ENCODE results near the gene RDH16.

RDH16 gene

GRCh38 chr12:56933826-56934625 lies 23.4 kb downstream of the RDH16 start, which contains the start of gene SDR9C7:
Gene SDR9C7, minus strand, starts transcription at chr12:56934408. Its CDS starts 147 bp downstream, at chr12:56934261.
- Histone ChIP-seq H3K9me3 (ENCODE audit: insufficient read depth, low read depth, low read length) (no peaks in the 10 kb centered on the region), H3K4me1 (ENCODE audit: insufficient read depth, low read length, poor library complexity, severe bottlenecking) (peaks cover 17% of the 10 kb centered on the region), H2AFZ (ENCODE audit: low read length) (no peak within 1 kb of the TSS), H3K79me2 (ENCODE audit: insufficient read depth, low read length) (no peaks in the 10 kb centered on the region), H3K9me2 (replicated peaks; ENCODE audit: low read depth, low read length) (no peaks in the 10 kb centered on the region), H3K4me2 (ENCODE audit: low read depth, low read length, poor library complexity, severe bottlenecking) (no peak within 1 kb of the TSS), H4K20me1 (ENCODE audit: insufficient read depth, low read length, poor library complexity, severe bottlenecking) (no peaks in the 10 kb centered on the region), H3K4me3 (ENCODE audit: low read length, poor library complexity, severe bottlenecking) (no peak within 1 kb of the TSS), H3K36me3 (ENCODE audit: insufficient read depth, low read length) (no peaks in the 10 kb centered on the region), H3F3A (ENCODE audit: low read depth) (no peaks in the 10 kb centered on the region), H3K9ac (ENCODE audit: low read depth, low read length, poor library complexity, severe bottlenecking) (no peak within 1 kb of the TSS), H3K27me3 (ENCODE audit: insufficient read depth, low read length, poor library complexity, severe bottlenecking) (no peaks in the 10 kb centered on the region)
- TF ChIP-seq EZH2phosphoT487 (IDR thresholded peaks at IDR 0.05; ENCODE audit: borderline replicate concordance): no peak
- TF ChIP-seq CTCF (conservative IDR thresholded peaks at IDR 0.05; ENCODE audit: low read length): no peak

GRCh38 chr12:56932867-56933266 lies 24.5 kb downstream of the RDH16 start:
- Histone ChIP-seq H3K79me2 (ENCODE audit: insufficient read depth, low read length) (no peaks in the 10 kb centered on the region), H3K27me3 (ENCODE audit: insufficient read depth, low read length, poor library complexity, severe bottlenecking) (no peaks in the 10 kb centered on the region), H3K4me2 (ENCODE audit: low read depth, low read length, poor library complexity, severe bottlenecking) (no peak overlapping the region), H3K4me3 (ENCODE audit: low read length, poor library complexity, severe bottlenecking) (no peak overlapping the region), H3K9me3 (ENCODE audit: insufficient read depth, low read depth, low read length) (no peaks in the 10 kb centered on the region), H3F3A (ENCODE audit: low read depth) (no peaks in the 10 kb centered on the region), H2AFZ (ENCODE audit: low read length) (peak overlapping the region; percentile 66; the same call in 1 of the 2 replicates), H4K20me1 (ENCODE audit: insufficient read depth, low read length, poor library complexity, severe bottlenecking) (no peaks in the 10 kb centered on the region), H3K36me3 (ENCODE audit: insufficient read depth, low read length) (no peaks in the 10 kb centered on the region), H3K9ac (ENCODE audit: low read depth, low read length, poor library complexity, severe bottlenecking) (peak overlapping the region; percentile 87), H3K4me1 (ENCODE audit: insufficient read depth, low read length, poor library complexity, severe bottlenecking) (peaks cover 17% of the 10 kb centered on the region), H3K9me2 (replicated peaks; ENCODE audit: low read depth, low read length) (no peaks in the 10 kb centered on the region)
- TF ChIP-seq EZH2phosphoT487 (IDR thresholded peaks at IDR 0.05; ENCODE audit: borderline replicate concordance) (no peak), CTCF (conservative IDR thresholded peaks at IDR 0.05; ENCODE audit: low read length) (no peak)

- H3K9me2 ChIP-seq (replicated peaks; ENCODE audit: low read depth, low read length): no peaks in the 10 kb centered on the region
- H3K9ac ChIP-seq (ENCODE audit: low read depth, low read length, poor library complexity, severe bottlenecking): peak overlapping the region; percentile 87
- H4K20me1 ChIP-seq (ENCODE audit: insufficient read depth, low read length, poor library complexity, severe bottlenecking): no peaks in the 10 kb centered on the region
- peak overlapping the region; percentile 94 for H3K4me2 ChIP-seq (ENCODE audit: low read depth, low read length, poor library complexity, severe bottlenecking)
- H3K36me3 ChIP-seq (ENCODE audit: insufficient read depth, low read length): no peaks in the 10 kb centered on the region
- TF ChIP-seq CTCF (conservative IDR thresholded peaks at IDR 0.05; ENCODE audit: low read length) (no peak), EZH2phosphoT487 (IDR thresholded peaks at IDR 0.05; ENCODE audit: borderline replicate concordance) (no peak)
- H3K4me3 ChIP-seq (ENCODE audit: low read length, poor library complexity, severe bottlenecking): peak overlapping the region; percentile 67
- H2AFZ ChIP-seq (ENCODE audit: low read length): peak overlapping the region; percentile 66; the same call in 1 of the 2 replicates
- H3K27me3 ChIP-seq (ENCODE audit: insufficient read depth, low read length, poor library complexity, severe bottlenecking): no peaks in the 10 kb centered on the region
- peaks cover 17% of the 10 kb centered on the region for H3K4me1 ChIP-seq (ENCODE audit: insufficient read depth, low read length, poor library complexity, severe bottlenecking)
- H3K9me3 ChIP-seq (ENCODE audit: insufficient read depth, low read depth, low read length): no peaks in the 10 kb centered on the region
- no peaks in the 10 kb centered on the region for H3K79me2 ChIP-seq (ENCODE audit: insufficient read depth, low read length)
- H3F3A ChIP-seq (ENCODE audit: low read depth): no peaks in the 10 kb centered on the region
Measured at GRCh38 chr12:56932146-56932545, 25.3 kb downstream of the RDH16 start.

All from Loucy (cell line).